GM12874 (cell line): ENCODE results near the gene ANXA9.

Experiments used
- TF ChIP-seq, protein P1 (sequence below): IDR thresholded peaks from 2 replicates; pipeline ENCODE4 v1.5.1; 2011; ENCODE audit warnings: low read depth, mild to moderate bottlenecking, control low read depth, low read length, moderate library complexity; ENCODE audit not compliant: insufficient read depth

ANXA9 gene

DNA sequence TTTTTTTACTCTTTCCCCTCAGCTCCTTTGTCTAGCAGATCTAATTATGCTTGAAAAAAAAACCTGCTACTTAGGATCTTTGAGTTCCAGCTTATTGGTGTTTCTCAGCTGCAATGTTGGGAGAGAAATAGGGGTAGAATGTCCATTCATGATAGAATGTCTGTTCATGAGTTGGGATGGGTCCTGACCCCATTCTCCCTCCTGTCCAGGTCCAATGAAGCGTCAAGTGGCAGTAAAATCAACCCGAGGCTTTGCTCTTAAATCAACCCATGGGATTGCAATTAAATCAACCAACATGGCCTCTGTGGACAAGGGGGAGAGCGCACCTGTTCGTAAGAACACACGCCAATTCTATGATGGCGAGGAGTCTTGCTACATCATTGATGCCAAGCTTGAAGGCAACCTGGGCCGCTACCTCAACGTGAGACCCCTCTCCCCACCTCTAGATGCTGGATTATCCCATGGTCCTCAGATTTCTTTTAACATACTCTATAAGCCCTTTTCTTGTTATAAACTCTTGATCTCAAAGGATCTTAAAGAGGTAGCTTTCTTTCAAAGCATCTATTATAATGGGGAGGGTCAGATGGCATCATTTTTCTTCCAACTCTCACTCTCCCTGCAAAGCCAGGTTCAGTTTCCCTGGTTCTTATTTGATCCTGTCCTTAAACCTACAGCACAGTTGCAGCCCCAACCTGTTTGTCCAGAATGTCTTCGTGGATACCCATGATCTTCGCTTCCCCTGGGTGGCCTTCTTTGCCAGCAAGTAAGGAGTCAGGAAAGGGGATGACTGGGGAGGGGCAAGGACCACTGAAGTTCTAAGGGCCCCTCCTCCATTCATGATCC, 18.6 kb upstream of the ANXA9 start:
- TF ChIP-seq, protein P1, sequence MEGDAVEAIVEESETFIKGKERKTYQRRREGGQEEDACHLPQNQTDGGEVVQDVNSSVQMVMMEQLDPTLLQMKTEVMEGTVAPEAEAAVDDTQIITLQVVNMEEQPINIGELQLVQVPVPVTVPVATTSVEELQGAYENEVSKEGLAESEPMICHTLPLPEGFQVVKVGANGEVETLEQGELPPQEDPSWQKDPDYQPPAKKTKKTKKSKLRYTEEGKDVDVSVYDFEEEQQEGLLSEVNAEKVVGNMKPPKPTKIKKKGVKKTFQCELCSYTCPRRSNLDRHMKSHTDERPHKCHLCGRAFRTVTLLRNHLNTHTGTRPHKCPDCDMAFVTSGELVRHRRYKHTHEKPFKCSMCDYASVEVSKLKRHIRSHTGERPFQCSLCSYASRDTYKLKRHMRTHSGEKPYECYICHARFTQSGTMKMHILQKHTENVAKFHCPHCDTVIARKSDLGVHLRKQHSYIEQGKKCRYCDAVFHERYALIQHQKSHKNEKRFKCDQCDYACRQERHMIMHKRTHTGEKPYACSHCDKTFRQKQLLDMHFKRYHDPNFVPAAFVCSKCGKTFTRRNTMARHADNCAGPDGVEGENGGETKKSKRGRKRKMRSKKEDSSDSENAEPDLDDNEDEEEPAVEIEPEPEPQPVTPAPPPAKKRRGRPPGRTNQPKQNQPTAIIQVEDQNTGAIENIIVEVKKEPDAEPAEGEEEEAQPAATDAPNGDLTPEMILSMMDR, result no peak

DNA sequence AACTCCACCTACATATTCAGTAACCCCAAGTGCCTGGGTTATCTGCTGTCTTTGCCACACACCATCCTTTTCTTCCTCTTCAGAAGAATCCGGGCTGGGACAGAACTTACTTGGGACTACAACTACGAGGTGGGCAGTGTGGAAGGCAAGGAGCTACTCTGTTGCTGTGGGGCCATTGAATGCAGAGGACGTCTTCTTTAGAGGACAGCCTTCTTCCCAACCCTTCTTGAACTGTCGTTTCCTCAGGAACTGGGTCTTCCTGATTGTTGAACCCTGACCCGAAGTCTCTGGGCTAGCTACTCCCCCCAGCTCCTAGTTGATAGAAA, 18.0 kb upstream of the ANXA9 start:
- TF ChIP-seq, protein P1, result no peak

DNA sequence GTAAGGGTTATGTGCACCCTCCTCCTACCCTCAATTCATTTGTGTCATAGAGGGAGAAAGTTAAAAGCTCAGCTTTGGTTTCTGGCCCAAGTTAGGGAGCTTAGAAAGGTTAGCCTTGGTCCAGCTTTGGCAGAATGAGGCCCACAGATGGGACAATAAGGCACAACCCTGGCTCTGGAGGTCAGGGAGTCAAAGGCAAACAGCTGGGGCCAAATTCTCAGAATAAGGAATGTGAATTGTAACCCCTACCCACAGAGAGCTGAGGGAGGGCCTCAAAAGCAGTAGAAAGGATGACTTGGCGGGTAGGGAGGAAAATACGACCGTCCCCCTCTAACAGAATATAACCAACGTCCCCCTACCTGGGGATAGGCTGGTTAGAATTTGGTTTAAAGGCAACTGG, 16.5 kb upstream of the ANXA9 start:
- TF ChIP-seq, protein P1, result no peak

DNA sequence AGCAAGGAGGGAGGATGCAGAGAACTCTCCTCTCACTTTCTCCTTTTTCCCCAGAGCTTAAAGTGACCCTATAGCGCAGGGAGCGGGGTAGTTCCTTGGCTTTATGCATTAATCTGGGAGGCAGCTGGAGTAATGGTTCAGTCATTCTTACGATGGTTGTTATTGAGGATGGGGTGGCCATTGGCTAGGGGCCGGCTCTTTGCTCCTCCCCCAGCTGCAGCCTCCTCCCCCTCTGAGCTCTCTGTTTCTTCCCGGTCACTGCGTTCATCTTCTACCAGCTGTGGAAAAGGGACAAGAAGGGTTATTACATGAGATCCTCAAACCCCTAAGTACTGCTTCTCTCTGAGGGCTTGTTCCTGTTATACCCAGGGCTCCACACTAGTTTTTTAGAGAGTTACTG, 16.1 kb upstream of the ANXA9 start:
- TF ChIP-seq, protein P1, result no peak

DNA sequence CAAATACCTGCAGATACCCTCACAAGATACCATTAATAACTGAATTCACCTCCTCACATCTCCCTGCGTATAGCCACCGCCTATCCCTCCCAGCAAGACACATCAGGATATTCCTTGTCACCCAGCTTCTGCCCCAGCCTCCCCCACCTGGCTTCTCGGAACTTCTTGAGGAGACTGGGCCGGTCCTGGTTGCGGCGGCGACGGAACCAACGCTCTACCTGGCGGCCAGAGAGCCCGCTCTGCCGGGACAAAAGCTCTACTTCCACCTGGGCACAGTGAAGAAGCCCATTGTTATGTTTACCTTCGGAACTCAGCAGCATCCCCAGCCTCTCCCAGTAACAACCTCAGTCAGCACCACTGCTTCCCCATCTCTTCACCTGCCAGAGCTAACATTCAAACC, 14.2 kb upstream of the ANXA9 start:
- TF ChIP-seq, protein P1, result no peak

DNA sequence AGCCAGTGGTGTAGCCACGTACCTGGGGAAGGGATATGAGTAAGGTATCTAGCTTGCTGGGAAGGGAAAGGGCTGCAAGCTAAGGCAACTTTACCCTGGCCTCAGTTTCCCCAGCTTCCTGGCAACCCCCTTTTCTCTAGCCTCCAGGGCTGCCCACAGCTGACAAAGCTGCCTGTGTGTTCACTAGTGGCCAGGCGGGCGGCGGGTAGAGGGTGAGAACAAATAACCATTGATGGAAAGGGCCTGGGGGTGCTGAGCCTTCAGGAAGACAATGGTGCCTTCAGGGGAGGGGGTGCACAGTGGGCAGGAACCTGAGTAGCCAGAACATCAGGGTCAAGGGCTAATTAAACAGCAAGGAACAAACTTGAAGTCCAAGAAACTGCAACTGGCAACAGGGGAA, 13.6 kb upstream of the ANXA9 start:
- TF ChIP-seq, protein P1, result no peak

DNA sequence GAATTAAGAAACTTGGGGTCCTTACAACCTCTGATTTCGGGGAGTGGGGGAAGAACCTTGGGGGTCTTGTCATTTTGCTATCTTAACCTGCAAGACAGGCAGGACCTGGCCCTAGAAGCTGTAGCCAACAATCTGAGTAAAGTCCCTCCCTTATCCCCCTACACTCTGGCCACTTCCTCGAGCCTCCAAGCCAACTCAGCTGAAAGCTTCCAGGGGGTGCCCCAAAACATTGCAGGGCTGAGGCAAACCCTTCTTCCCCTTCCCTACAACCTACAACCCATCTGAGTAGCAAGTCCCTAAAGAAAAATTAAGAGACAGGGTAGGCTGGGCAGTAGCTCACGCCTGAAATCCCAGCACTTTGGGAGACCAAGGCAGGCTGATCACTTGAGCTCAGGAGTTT, 12.5 kb upstream of the ANXA9 start:
- TF ChIP-seq, protein P1, result no peak
